HG02571 (cell line): ENCODE measurements around the gene CFDP1.
"Not testable (repeated sequence)": the region's sequence is repeated elsewhere in the genome, so short reads cannot be mapped to it uniquely, and the experiment has no call there.

Source experiments
- ATAC-seq: cut with Tn5 transposase; IDR thresholded peaks from one replicate; pipeline ENCODE4 v1.9.1; 2021; ENCODE audit warnings: mild to moderate bottlenecking, moderate library complexity; ENCODE audit not compliant: unreplicated experiment

CFDP1 gene

DNA sequence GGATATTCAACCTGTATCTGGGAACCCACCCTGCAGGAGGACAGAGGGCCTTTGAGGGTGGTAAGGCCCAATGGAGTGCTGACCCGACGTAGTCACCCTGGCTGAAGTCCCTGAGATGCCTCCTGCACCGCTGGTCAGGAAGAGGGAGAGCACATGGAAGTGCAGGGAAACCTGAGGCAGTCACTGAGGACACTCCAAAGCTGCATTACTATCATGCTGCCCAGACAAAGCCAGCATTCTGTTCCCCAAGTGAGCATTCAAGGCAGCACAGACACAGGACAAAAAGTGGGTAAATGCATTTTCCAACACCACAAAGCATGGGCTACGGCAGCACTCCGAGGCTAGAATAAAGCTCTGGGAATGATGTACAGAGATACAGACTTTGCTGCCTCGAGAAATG lies 135.0 kb downstream of the CFDP1 start:
- no peak for ATAC-seq

DNA sequence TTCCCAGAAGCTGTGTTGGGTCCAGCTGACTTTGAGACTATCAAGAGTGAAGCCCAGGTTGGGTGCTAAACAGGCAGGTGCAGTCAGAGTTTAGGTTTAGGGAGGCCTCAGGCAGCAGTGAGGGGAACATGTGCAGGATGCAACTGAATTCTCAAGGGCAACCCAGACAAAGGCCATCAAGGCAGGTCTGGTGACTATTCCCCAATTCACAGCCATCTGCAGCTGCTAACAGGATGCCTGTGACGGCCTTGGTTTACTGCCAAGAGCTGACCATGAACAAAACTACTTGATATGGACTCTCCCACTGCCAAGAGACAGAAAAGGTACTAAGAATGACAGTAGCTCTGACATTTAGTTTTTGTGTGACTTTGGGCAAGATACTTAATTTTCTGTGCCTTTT lies 136.7 kb downstream of the CFDP1 start:
- ATAC-seq: no peak

DNA sequence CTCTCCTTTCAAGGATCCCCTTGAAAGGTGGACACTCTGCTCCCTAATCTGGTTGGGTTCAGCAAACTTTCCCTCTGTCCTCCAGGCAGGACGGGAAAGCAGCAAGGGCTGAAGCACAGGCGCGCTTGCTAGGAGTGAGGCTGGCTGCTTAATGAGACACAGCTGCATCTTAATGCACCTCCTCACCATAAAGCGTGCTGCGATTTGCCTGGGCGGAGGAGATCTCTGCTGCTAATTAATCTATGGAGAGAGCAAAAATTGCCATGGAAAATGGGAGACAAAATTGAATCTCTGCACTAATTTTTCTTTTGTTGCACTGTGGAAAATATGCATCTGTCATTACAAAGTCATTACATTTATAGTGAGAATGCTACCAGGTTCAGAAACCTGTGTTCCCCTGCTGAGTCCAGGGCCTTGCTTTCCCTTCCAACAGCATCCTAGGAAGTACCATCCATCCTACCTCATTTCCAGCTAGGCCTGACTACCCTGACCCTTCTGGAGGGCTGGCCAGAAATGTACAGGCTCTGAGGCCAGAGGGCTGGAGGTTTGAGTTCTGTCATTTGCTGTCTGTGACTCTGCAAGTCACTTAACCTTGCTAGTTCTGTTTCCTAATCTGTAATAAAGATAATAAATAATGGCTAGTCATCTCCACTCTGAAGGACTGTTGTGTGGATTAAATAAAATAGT lies 138.4 kb downstream of the CFDP1 start:
- ATAC-seq: no peak

DNA sequence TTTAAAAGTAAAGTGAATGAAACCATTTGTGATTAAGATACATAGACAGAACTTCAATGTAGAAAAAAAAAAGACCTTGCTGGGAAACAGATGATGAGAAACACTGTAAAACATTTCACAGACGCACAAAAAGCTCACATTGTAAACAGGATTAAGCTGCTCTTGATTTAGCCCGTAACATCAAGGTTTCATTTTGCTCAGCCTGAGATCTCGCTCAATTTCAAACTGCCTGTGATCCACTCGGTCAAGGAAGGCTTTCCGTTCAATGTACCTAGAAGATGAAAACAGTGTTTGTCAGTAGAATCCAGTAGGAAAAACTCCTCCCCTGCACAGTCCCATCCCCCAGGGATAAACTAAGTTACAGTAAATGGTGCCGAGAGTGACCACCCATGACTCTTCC lies 139.5 kb downstream of the CFDP1 start:
- no peak for ATAC-seq

GRCh38 chr16:75293173-75293572 lies 140.1 kb downstream of the CFDP1 start:
- no peak for ATAC-seq

DNA sequence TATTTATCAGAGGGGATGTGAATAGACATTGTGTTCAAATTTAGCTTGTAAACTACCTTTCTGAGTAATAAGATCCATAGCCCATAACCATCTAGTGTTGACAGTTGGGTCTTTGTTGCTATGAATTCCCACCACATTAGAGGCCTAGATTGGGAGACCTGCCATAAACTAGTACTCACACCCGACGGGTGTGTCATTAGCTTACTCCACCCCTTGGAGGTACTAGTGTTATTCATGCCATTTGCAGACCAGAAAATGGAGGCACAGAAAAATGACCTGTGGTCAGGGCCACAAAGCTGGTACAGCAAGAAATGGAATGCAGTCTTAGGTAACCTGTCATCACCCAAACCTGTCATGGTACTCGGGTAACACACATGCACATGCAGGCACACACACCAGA lies 140.6 kb downstream of the CFDP1 start:
- no peak for ATAC-seq

- no peak for ATAC-seq
Measured at GRCh38 chr16:75289189-75289588, 144.1 kb downstream of the CFDP1 start.

DNA sequence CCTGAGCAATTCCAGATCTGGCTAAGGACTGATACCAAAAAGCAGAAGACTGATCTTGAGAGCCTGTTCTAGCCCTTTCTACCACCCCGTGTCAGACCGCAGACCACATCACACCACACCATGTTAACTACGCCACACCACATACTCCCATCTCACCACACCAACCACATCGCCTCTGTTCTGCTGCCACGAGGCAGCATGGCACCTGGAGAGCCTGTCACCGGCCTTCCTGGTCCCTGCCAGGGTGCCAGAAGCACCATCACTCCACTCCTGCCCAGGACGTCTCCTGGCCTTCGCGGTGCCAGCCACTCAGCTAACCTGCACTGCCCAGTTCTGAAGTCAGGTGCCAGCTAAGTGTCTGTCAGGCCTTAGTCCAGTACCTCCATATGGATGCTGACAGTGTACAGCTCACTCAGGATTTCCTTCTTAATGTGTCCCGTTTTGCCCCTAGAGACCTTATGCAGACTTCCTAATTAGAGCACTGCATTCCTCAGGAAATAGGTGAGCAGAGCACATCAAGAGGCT lies 144.6 kb downstream of the CFDP1 start:
- ATAC-seq: no peak

- no peak for ATAC-seq
Measured at GRCh38 chr16:75288181-75288580, 145.1 kb downstream of the CFDP1 start.

DNA sequence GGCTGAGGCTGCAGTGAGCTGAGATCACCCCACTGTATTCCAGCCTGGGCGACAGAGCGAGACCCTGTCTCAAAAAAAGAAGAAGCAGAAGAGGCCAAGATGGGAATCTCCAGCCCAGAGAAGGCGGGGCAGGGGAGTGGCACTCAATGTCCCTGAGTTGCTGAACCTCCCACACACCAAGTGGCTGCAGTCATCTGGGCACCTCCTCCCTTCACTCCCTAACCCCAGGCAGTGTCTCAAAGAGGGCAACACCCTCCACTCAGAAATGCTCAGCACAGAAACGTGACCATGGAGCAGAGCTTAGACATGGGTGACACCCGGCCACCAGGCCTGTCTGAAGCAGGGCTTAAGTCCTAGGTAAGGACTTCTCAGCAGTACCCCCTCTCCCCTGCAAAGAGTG lies 145.6 kb downstream of the CFDP1 start:
- no peak for ATAC-seq

DNA sequence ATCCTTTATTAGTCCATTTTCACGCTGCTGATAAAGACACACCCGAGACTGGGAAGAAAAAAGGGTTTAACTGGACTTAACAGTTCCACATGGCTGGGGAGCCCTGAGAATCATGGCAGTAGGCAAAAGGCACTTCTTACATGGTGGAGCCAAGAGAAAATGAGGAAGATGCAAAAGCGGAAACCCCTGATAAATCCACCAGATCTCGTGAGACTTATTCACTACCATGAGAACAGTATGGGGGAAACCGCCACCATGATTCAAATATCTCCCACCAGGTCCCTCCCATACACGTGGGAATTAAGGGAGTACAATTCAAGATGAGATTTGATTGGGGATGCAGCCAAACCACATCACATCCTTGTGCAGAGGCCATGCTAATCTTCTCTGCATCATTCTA lies 146.9 kb downstream of the CFDP1 start:
- ATAC-seq: no peak

GRCh38 chr16:75282466-75283281 lies 150.6 kb downstream of the CFDP1 start:
- ATAC-seq: no peak

DNA sequence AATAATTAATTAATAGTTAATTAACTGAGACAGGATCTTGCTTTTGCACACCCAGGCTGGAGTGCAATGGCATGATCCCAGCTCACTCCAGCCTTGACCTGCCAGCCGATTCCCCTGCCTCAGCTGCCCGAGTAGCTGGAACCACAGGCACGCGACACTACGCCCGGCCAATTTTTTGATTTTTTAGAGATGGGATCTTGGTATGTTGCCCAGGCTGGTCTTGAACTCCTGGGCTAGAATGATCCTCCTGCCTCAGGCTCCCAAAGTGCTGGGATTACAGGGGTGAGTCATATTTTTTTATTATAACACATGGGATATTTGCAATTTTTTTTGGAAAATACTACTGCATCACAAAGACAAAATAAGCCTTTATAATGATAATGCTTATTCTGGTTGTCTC lies 151.5 kb downstream of the CFDP1 start:
- no peak for ATAC-seq

GRCh38 chr16:75281009-75281408 lies 152.3 kb downstream of the CFDP1 start:
- ATAC-seq: not testable (repeated sequence)

GRCh38 chr16:75280331-75280804 lies 152.9 kb downstream of the CFDP1 start:
- no peak for ATAC-seq

- no peak for ATAC-seq
Measured at GRCh38 chr16:75279305-75279704, 154.0 kb downstream of the CFDP1 start.

GRCh38 chr16:75273054-75273925 lies 160.0 kb downstream of the CFDP1 start:
- ATAC-seq: no peak

DNA sequence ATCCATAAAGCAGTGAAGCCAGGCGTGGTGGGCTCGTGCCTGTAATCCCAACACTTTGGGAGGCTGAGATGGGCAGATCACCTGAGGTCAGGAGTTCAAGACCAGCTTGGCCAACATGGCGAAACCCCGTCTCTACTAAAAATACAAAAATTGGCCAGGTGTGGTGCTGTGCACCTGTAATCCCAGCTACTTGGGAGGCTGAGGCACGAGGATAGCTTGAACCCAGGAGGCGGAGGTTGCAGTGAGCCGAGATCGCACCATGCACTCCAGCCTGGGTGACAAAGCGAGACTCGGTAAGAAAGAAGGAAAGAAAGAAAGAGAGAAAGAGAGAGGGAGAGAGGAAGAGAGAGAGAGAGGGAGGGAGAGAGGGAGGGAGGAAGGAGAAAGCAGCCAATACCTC lies 160.7 kb downstream of the CFDP1 start:
- not testable (repeated sequence) for ATAC-seq

DNA sequence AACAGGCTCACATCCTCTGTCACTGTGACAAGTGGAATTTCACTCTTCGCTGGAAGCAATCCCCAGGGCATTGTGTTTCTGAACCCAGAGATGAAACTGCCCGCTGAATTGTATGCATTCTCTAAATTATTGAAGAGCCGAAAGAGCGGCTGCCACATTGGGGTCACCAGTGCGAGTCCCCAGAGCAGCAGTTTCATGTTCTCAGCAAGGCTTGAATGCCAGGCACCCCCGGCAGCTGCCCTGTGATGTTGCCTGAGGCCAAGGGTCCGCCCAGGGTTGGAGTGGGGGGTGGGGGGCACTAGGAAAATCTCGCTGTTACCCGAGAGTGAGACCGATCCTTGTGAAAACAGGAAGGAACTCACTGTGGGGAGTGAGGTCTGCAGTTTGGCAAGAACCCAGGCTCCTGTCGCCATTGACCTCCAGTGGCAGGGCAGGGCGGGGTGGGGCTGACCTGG lies 161.2 kb downstream of the CFDP1 start:
- no peak for ATAC-seq

DNA sequence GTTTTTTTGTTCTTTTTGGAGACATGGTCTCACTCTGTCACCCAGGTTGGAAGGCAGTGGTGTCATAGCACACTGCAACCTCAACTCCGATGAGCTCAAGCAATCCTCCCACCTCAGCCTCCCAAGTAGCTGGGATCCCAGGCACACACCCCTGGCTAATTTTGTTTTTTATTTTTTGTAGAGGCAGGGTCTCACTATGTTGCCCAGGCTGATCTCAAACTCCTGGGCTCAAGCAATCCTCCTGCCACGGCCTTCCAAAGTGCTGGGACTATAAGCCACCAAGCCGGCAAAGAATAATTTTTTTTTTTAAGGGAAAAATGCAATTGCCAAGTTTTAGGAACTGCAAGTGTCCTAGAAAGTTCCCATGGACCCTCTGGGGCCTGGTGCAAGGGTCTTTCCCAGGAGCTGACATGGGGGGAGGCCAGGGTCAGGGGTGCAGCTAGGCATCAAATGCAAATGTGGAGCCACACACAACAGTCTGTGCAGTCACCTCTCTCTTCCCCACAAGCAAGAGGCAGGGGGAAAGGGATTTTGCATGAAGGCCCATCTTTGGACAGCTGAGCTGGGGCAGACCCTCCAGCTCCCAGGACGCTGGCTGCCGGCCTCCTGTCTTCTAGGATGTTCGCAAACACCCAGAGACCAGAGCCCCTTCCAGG lies 161.7 kb downstream of the CFDP1 start:
- ATAC-seq: no peak
